GM12878 (cell line): ENCODE measurements around the gene RPS6KL1. TPM values are rescaled to one million over a fixed set of nuclear protein-coding genes. Genes with fewer than 3 reads are reported as not detected.

Experiments used
- BHLHE40 ChIP-seq, 2 experiments: fragments of 450-650 bp in 1 of 2; IDR thresholded peaks; 2 replicates each; pipeline ENCODE4 v1.6.1; 2011 to 2017; ENCODE audit warnings: low read depth in 2 of 2, borderline replicate concordance in 1 of 2, improper control_type of control experiment in 1 of 2, low read length in 1 of 2, mild to moderate bottlenecking in 1 of 2
- CBFB ChIP-seq: IDR thresholded peaks from 2 replicates; pipeline ENCODE4 v1.6.1; 2016; ENCODE audit warnings: antibody characterized with exemption, low read depth
- CHD2 ChIP-seq: IDR thresholded peaks from 2 replicates; pipeline ENCODE4 v1.6.1; 2011; ENCODE audit warnings: low read depth, low read length, improper control_type of control experiment, borderline replicate concordance
- EED ChIP-seq: sonication (generic); IDR thresholded peaks from 2 replicates; pipeline ENCODE4 v1.6.1; 2016; ENCODE audit warnings: antibody characterized with exemption, low read depth
- FOS ChIP-seq: IDR thresholded peaks from 3 replicates; pipeline ENCODE4 v1.6.1; 2011; ENCODE audit warnings: borderline replicate concordance; ENCODE audit not compliant: insufficient read length; ENCODE audit errors: extremely low read depth
- GABPA ChIP-seq: IDR thresholded peaks from 2 replicates; pipeline ENCODE4 v1.6.1; 2014; ENCODE audit warnings: antibody characterized with exemption, low read depth, mild to moderate bottlenecking, inconsistent platforms
- HCFC1 ChIP-seq: fragments of 150-350 bp; IDR thresholded peaks from 2 replicates; pipeline ENCODE4 v1.6.1; 2014; ENCODE audit warnings: low read length
- IKZF2 ChIP-seq, 2 experiments: fragments of 450-650 bp; IDR thresholded peaks; 2 replicates each; pipeline ENCODE4 v1.6.1; 2017; ENCODE audit warnings: mild to moderate bottlenecking in 2 of 2, moderate library complexity in 2 of 2
- NFYA ChIP-seq: IDR thresholded peaks from 2 replicates; pipeline ENCODE4 v1.6.1; 2011; ENCODE audit warnings: low read depth, mild to moderate bottlenecking, low read length, improper control_type of control experiment, borderline replicate concordance
- PAX5 ChIP-seq: IDR thresholded peaks from 2 replicates; pipeline ENCODE4 v1.6.1; 2011; ENCODE audit warnings: low read depth, low read length, borderline replicate concordance
- PML ChIP-seq: IDR thresholded peaks from 2 replicates; pipeline ENCODE4 v1.6.1; 2012; ENCODE audit warnings: low read length, inconsistent platforms
- POU2F2 ChIP-seq: IDR thresholded peaks from 3 replicates; pipeline ENCODE4 v1.6.1; 2011; ENCODE audit warnings: low read depth, mild to moderate bottlenecking, low read length, borderline replicate concordance
- RAD21 ChIP-seq: IDR thresholded peaks from 2 replicates; pipeline ENCODE4 v1.6.1; 2011; ENCODE audit warnings: mild to moderate bottlenecking, low read depth, low read length, moderate library complexity; ENCODE audit not compliant: insufficient read depth
- RFX5 ChIP-seq: IDR thresholded peaks from 2 replicates; pipeline ENCODE4 v1.6.1; 2011; ENCODE audit warnings: low read depth, low read length, improper control_type of control experiment
- SMAD5 ChIP-seq: IDR thresholded peaks from 2 replicates; pipeline ENCODE4 v1.6.1; 2016; ENCODE audit warnings: antibody characterized with exemption, low read depth
- SMARCA5 ChIP-seq: fragments of 450-650 bp; IDR thresholded peaks from 2 replicates; pipeline ENCODE4 v1.6.1; 2017; ENCODE audit warnings: mild to moderate bottlenecking
- SPI1 ChIP-seq: IDR thresholded peaks from 2 replicates; pipeline ENCODE4 v1.6.1; 2011; ENCODE audit warnings: low read depth, mild to moderate bottlenecking, low read length, moderate library complexity, borderline replicate concordance; ENCODE audit not compliant: insufficient read depth
- SREBF1 ChIP-seq: IDR thresholded peaks from 2 replicates; pipeline ENCODE4 v1.6.1; 2012; ENCODE audit warnings: mild to moderate bottlenecking, low read length
- TAF1 ChIP-seq: IDR thresholded peaks from 2 replicates; pipeline ENCODE4 v1.6.1; 2011; ENCODE audit warnings: mild to moderate bottlenecking, low read depth, low read length, borderline replicate concordance
- TCF12 ChIP-seq: IDR thresholded peaks from 2 replicates; pipeline ENCODE4 v1.6.1; 2011; ENCODE audit warnings: low read depth, mild to moderate bottlenecking, low read length
- ZBED1 ChIP-seq: IDR thresholded peaks from 2 replicates; pipeline ENCODE4 v1.6.1; 2016; ENCODE audit warnings: borderline replicate concordance
- ZNF274 ChIP-seq: IDR thresholded peaks from one replicate; pipeline ENCODE4 v1.8.0; 2011; ENCODE audit not compliant: insufficient read length, insufficient read depth
- polyA plus RNA-seq, 11 experiments: library from polyadenylated mRNA; depleted of rRNA in 4 of 11; unstranded in 6 of 11; stranded (reverse) in 5 of 11; fragments of >200 nt; fragmentation: Nextera tagmentation in 4 of 11; fragmentation: Illumina TruSeq in 1 of 11; extraction: Ambion mirVana in 4 of 11; extraction: Trizol in 1 of 11; gene quantifications; 1 replicate in 1 of 11; 2 replicates in 10 of 11; pipeline versions ENCODE4 v1.2.1 to v1.2.3, GENCODE V29; 2011 to 2016; ENCODE audit warnings: inconsistent platforms in 2 of 11, missing spikeins in 2 of 11, low read depth in 1 of 11
- total RNA-seq, 4 experiments: library from RNA; depleted of rRNA in 3 of 4; stranded (reverse); fragments of >200 nt in 3 of 4; fragmentation: Illumina TruSeq in 1 of 4; extraction: Trizol in 1 of 4; gene quantifications; 2 replicates each; pipeline versions ENCODE4 v1.2.1 to v1.2.3, GENCODE V29; 2013 to 2021
- TF ChIP-seq, protein P1 (sequence below): fragments of 450-650 bp; IDR thresholded peaks from 2 replicates; pipeline ENCODE4 v1.6.1; 2018; ENCODE audit warnings: borderline replicate concordance, mild to moderate bottlenecking; ENCODE audit not compliant: partially characterized antibody
- TF ChIP-seq, protein P2 (sequence below): IDR thresholded peaks from 2 replicates; pipeline ENCODE4 v1.6.1; 2012; ENCODE audit warnings: low read depth, low read length, improper control_type of control experiment
- TF ChIP-seq, protein P3 (sequence below): fragments of 150-350 bp; IDR thresholded peaks from 2 replicates; pipeline ENCODE4 v1.6.1; 2014; ENCODE audit warnings: mild to moderate bottlenecking, low read depth, low read length

Gene RPS6KL1
- total and polyA plus RNA-seq, 10 of the 15 experiments (the other 5 are each of a cell fraction or from before 2014, with no cell fraction given): 0.04 to 4.2 (median 2.0) TPM

DNA sequence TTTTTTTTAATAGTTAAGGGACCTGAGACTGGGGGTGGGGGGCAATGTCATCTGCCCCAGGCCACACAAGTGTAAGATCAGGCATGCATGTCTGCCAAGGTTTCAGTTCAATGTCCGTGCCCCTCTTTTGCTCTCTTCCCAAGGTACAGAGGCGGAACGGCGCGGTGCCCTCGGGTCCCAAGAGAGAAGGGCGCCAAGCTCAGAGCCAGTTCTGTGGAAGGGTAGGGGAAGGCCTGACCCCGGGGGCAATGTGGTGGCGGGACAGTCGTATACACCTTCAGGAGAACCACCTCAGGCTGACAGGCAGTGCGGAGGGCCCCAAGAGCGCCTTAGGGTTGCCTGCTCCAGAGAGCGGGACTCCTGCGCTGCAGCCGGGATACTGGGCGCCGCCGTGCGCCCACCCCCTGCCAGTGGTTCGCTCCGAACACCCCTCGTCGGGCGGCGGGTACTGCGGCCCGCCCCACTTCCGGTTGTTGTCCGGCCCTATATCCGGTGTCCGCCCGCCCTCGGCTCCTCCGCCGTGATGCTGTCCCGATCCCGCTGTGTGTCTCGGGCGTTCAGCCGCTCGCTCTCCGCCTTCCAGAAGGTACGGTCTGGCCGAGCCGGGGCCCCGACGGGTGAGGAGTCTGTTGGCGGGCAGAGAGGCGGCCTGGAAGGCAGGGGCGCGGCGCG, 41.5 kb downstream of the RPS6KL1 start, which contains the start of gene DLST (continued):
- no peak for TF ChIP-seq ZBED1
- TF ChIP-seq ZNF274: no peak
- TF ChIP-seq POU2F2: peak; percentile 72; the same call in 2 of the 3 replicates
- TF ChIP-seq IKZF2 (IDR thresholded peaks at IDR 0.05): peak; percentile 70 to 75
- TF ChIP-seq NFYA: no peak
- TF ChIP-seq EED: peak; percentile 59; the same call in 1 of the 2 replicates
- TF ChIP-seq, protein P1, sequence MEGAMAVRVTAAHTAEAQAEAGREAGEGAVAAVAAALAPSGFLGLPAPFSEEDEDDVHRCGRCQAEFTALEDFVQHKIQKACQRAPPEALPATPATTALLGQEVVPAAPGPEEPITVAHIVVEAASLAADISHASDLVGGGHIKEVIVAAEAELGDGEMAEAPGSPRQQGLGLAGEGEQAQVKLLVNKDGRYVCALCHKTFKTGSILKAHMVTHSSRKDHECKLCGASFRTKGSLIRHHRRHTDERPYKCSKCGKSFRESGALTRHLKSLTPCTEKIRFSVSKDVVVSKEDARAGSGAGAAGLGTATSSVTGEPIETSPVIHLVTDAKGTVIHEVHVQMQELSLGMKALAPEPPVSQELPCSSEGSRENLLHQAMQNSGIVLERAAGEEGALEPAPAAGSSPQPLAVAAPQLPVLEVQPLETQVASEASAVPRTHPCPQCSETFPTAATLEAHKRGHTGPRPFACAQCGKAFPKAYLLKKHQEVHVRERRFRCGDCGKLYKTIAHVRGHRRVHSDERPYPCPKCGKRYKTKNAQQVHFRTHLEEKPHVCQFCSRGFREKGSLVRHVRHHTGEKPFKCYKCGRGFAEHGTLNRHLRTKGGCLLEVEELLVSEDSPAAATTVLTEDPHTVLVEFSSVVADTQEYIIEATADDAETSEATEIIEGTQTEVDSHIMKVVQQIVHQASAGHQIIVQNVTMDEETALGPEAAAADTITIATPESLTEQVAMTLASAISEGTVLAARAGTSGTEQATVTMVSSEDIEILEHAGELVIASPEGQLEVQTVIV: peak; percentile 78
- no peak for TF ChIP-seq SPI1
- TF ChIP-seq SREBF1: peak; percentile 98
- TF ChIP-seq GABPA: peak; percentile 93
- 0 out of 2 replicates have a peak, but pooled peaks have one; percentile 24 for TF ChIP-seq PAX5
- peak; percentile 98 to 99 for TF ChIP-seq BHLHE40 (IDR thresholded peaks at IDR 0.05; ENCODE audit: borderline replicate concordance in 1 of 2, low read depth in 2 of 2, low read length in 1 of 2)
- TF ChIP-seq, protein P2, sequence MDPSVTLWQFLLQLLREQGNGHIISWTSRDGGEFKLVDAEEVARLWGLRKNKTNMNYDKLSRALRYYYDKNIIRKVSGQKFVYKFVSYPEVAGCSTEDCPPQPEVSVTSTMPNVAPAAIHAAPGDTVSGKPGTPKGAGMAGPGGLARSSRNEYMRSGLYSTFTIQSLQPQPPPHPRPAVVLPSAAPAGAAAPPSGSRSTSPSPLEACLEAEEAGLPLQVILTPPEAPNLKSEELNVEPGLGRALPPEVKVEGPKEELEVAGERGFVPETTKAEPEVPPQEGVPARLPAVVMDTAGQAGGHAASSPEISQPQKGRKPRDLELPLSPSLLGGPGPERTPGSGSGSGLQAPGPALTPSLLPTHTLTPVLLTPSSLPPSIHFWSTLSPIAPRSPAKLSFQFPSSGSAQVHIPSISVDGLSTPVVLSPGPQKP: peak; percentile 80
- TF ChIP-seq SMARCA5: peak; percentile 72; the same call in 1 of the 2 replicates
- no peak for TF ChIP-seq RFX5
- peak; percentile 35; the same call in 1 of the 2 replicates for TF ChIP-seq CBFB
- TF ChIP-seq PML: peak; percentile 89; the same call in 1 of the 2 replicates
- TF ChIP-seq HCFC1: peak; percentile 72
- peak; percentile 88; the same call in 1 of the 2 replicates for TF ChIP-seq TAF1
- TF ChIP-seq, protein P3, sequence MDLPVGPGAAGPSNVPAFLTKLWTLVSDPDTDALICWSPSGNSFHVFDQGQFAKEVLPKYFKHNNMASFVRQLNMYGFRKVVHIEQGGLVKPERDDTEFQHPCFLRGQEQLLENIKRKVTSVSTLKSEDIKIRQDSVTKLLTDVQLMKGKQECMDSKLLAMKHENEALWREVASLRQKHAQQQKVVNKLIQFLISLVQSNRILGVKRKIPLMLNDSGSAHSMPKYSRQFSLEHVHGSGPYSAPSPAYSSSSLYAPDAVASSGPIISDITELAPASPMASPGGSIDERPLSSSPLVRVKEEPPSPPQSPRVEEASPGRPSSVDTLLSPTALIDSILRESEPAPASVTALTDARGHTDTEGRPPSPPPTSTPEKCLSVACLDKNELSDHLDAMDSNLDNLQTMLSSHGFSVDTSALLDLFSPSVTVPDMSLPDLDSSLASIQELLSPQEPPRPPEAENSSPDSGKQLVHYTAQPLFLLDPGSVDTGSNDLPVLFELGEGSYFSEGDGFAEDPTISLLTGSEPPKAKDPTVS: no peak
- TF ChIP-seq TCF12: 0 out of 2 replicates have a peak, but pooled peaks have one; percentile 46
- no peak for TF ChIP-seq RAD21
- no peak for TF ChIP-seq FOS
- TF ChIP-seq CHD2: 0 out of 2 replicates have a peak, but pooled peaks have one; percentile 33
- TF ChIP-seq SMAD5: peak; percentile 66; the same call in 1 of the 2 replicates
